GM12878 (cell line): ENCODE measurements around the gene VIL1. TPM values are rescaled to one million over a fixed set of nuclear protein-coding genes. Genes with fewer than 3 reads are reported as not detected.
A peak's percentile ranks its signal among the peaks of the same experiment; 100 is the strongest.

Source experiments
- ATAC-seq: fragments of 200-7000 bp; cut with Tn5 transposase; 3 replicates; pipeline ENCODE4 v1.9.1; 2020; ENCODE audit warnings: mild to moderate bottlenecking, moderate library complexity
- BruUV-seq: library from RNA; stranded (reverse); fragments of 400-500 nt; replicated peaks from 2 replicates; lab custom pipeline; 2021; lab: Mats Ljungman, UMichigan
- CTCF ChIA-PET: fragments of 300-600 bp; sonication (Branson Sonifier 250); formaldehyde crosslinking; extraction: SDS; loops from one replicate; lab custom pipeline; 2021; ENCODE audit warnings: inconsistent platforms; lab: Yijun Ruan, JAX
- POLR2A ChIA-PET: fragments of 350-600 bp; formaldehyde crosslinking; extraction: SDS; loops from one replicate; lab custom pipeline; 2021; ENCODE audit warnings: inconsistent platforms; lab: Charles Lee
- RAD21 ChIA-PET: fragments of 300-600 bp; sonication (Branson Sonifier 250); formaldehyde crosslinking; loops from one replicate; lab custom pipeline; 2023; ENCODE audit warnings: antibody characterized with exemption; ENCODE audit not compliant: unreplicated experiment; lab: Charles Lee
- SMC1A ChIA-PET: fragments of 300-600 bp; sonication (Branson Sonifier 250); formaldehyde crosslinking; loops from one replicate; lab custom pipeline; 2023; ENCODE audit not compliant: unreplicated experiment, uncharacterized antibody; lab: Charles Lee
- DNase-seq: peaks from one replicate; pipeline ENCODE4 v3.0.0-alpha.2; 2011; ENCODE audit warnings: low read depth, low spot score
- FAIRE-seq: peaks from 3 replicates; lab custom pipeline; 2011; peaks lifted over from hg19 to GRCh38; lab: Jason Lieb, UNC
- H2AFZ ChIP-seq: 2 replicates; pipeline ENCODE4 v1.6.0; 2011; ENCODE audit warnings: low read depth, low read length, control low read depth; ENCODE audit not compliant: control insufficient read depth
- H3K27ac ChIP-seq: 2 replicates; pipeline ENCODE4 v1.5.1; 2011; ENCODE audit warnings: control low read depth; ENCODE audit not compliant: control insufficient read depth, insufficient read depth
- H3K27me3 ChIP-seq, 2 experiments: replicated peaks in 1 of 2; 2 replicates each; pipeline versions ENCODE4 v1.6.0 to v1.6.1; 2011; ENCODE audit warnings: low read length in 1 of 2; ENCODE audit not compliant: control insufficient read depth in 2 of 2, insufficient read depth in 2 of 2
- H3K36me3 ChIP-seq, 2 experiments: 2 replicates each; pipeline ENCODE4 v1.5.1; 2011; ENCODE audit warnings: low read length in 1 of 2; ENCODE audit not compliant: control insufficient read depth in 2 of 2, insufficient read depth in 2 of 2
- H3K4me1 ChIP-seq: 2 replicates; pipeline ENCODE4 v1.6.1; 2011; ENCODE audit warnings: mild to moderate bottlenecking, low read length, moderate library complexity, mixed read lengths; ENCODE audit not compliant: control insufficient read depth, insufficient read depth
- H3K4me2 ChIP-seq: 2 replicates; pipeline ENCODE4 v1.6.0; 2011; ENCODE audit warnings: control low read depth; ENCODE audit not compliant: control insufficient read depth, insufficient read depth
- H3K4me3 ChIP-seq: fragments of 200-600 bp; sonication (generic); 2 replicates; pipeline ENCODE4 v1.5.1; 2016
- H3K79me2 ChIP-seq: 2 replicates; pipeline ENCODE4 v1.6.0; 2011; ENCODE audit warnings: low read length; ENCODE audit not compliant: control insufficient read depth, insufficient read depth
- H3K9ac ChIP-seq: 2 replicates; pipeline ENCODE4 v1.8.0; 2011; ENCODE audit warnings: low read length, control low read depth, mixed read lengths; ENCODE audit not compliant: control insufficient read depth, insufficient read depth
- H3K9me3 ChIP-seq: replicated peaks from 3 replicates; pipeline ENCODE4 v1.5.1; 2011; ENCODE audit warnings: mild to moderate bottlenecking, low read length; ENCODE audit not compliant: control insufficient read depth, insufficient read depth
- H4K20me1 ChIP-seq: 2 replicates; pipeline ENCODE4 v1.6.0; 2011; ENCODE audit not compliant: control insufficient read depth, insufficient read depth
- MLLT1 ChIP-seq: fragments of 450-650 bp; IDR thresholded peaks from 2 replicates; pipeline ENCODE4 v1.6.1; 2016; ENCODE audit warnings: mild to moderate bottlenecking
- RAD21 ChIP-seq: IDR thresholded peaks from 2 replicates; pipeline ENCODE4 v1.6.1; 2011; ENCODE audit warnings: mild to moderate bottlenecking, low read depth, low read length, moderate library complexity; ENCODE audit not compliant: insufficient read depth
- RBBP5 ChIP-seq: fragments of 200-600 bp; sonication (generic); conservative IDR thresholded peaks from 2 replicates; pipeline ENCODE4 v1.6.1; 2016
- ZNF207 ChIP-seq: fragments of 450-650 bp; IDR thresholded peaks from 2 replicates; pipeline ENCODE4 v1.6.1; 2014; ENCODE audit warnings: antibody characterized with exemption, mild to moderate bottlenecking, borderline replicate concordance
- WGBS: methylation state at CpG from one replicate; pipeline ENCODE4 v1.1.6; 2016; ENCODE audit warnings: low lambda C conversion rate; ENCODE audit not compliant: insufficient replicate concordance, insufficient coverage; ENCODE audit errors: missing lambda C conversion rate; 5-methylcytosine and 5-hydroxymethylcytosine counted together
- in situ Hi-C: fragments of 300-500 bp; cut with MboI; formaldehyde crosslinking; loops from 9 replicates; pipeline ENCODE4 v1.14.3; 2018; ENCODE audit warnings: mixed read lengths
- intact Hi-C: fragments of 100-400 bp; cut with micrococcal nuclease; formaldehyde crosslinking; loops from one replicate; pipeline ENCODE4 v1.14.2; 2022; ENCODE audit not compliant: unreplicated experiment
- polyA plus RNA-seq, 11 experiments: library from polyadenylated mRNA; depleted of rRNA in 4 of 11; unstranded in 6 of 11; stranded (reverse) in 5 of 11; fragments of >200 nt; fragmentation: Nextera tagmentation in 4 of 11; fragmentation: Illumina TruSeq in 1 of 11; extraction: Ambion mirVana in 4 of 11; extraction: Trizol in 1 of 11; gene quantifications; 1 replicate in 1 of 11; 2 replicates in 10 of 11; pipeline versions ENCODE4 v1.2.1 to v1.2.3, GENCODE V29; 2011 to 2016; ENCODE audit warnings: inconsistent platforms in 2 of 11, missing spikeins in 2 of 11, low read depth in 1 of 11
- total RNA-seq, 4 experiments: library from RNA; depleted of rRNA in 3 of 4; stranded (reverse); fragments of >200 nt in 3 of 4; fragmentation: Illumina TruSeq in 1 of 4; extraction: Trizol in 1 of 4; gene quantifications; 2 replicates each; pipeline versions ENCODE4 v1.2.1 to v1.2.3, GENCODE V29; 2013 to 2021
- TF ChIP-seq, protein P1 (sequence below): IDR thresholded peaks from 2 replicates; pipeline ENCODE4 v1.6.1; 2012; ENCODE audit warnings: improper control_type of control experiment, low read depth, low read length; ENCODE audit not compliant: insufficient replicate concordance

Gene VIL1
- total and polyA plus RNA-seq, 10 of the 15 experiments (the other 5 are each of a cell fraction or from before 2014, with no cell fraction given), result 0.03 to 1.9 (median 0.33) TPM

GRCh38 chr2:218395090-218395444 lies 23.9 kb upstream of the VIL1 start (continued):
- TF ChIP-seq, protein P1, sequence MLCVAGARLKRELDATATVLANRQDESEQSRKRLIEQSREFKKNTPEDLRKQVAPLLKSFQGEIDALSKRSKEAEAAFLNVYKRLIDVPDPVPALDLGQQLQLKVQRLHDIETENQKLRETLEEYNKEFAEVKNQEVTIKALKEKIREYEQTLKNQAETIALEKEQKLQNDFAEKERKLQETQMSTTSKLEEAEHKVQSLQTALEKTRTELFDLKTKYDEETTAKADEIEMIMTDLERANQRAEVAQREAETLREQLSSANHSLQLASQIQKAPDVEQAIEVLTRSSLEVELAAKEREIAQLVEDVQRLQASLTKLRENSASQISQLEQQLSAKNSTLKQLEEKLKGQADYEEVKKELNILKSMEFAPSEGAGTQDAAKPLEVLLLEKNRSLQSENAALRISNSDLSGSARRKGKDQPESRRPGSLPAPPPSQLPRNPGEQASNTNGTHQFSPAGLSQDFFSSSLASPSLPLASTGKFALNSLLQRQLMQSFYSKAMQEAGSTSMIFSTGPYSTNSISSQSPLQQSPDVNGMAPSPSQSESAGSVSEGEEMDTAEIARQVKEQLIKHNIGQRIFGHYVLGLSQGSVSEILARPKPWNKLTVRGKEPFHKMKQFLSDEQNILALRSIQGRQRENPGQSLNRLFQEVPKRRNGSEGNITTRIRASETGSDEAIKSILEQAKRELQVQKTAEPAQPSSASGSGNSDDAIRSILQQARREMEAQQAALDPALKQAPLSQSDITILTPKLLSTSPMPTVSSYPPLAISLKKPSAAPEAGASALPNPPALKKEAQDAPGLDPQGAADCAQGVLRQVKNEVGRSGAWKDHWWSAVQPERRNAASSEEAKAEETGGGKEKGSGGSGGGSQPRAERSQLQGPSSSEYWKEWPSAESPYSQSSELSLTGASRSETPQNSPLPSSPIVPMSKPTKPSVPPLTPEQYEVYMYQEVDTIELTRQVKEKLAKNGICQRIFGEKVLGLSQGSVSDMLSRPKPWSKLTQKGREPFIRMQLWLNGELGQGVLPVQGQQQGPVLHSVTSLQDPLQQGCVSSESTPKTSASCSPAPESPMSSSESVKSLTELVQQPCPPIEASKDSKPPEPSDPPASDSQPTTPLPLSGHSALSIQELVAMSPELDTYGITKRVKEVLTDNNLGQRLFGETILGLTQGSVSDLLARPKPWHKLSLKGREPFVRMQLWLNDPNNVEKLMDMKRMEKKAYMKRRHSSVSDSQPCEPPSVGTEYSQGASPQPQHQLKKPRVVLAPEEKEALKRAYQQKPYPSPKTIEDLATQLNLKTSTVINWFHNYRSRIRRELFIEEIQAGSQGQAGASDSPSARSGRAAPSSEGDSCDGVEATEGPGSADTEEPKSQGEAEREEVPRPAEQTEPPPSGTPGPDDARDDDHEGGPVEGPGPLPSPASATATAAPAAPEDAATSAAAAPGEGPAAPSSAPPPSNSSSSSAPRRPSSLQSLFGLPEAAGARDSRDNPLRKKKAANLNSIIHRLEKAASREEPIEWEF, result no peak
- TF ChIP-seq RBBP5 (no peak), RAD21 (no peak)
- TF ChIP-seq, all 136 proteins: peak for 0

- ChIA-PET POLR2A (interaction anchor here (1.7 to 2.8 kb wide), 3 partner anchors 9 to 105 kb away, joined by 8 to 19 read pairs (median 19); no protein-coding TSS in a partner anchor), CTCF (interaction anchor here (0.6 to 4.9 kb wide), 10 partner anchors 40 to 315 kb away, joined by 3 to 34 read pairs (median 6); partner anchors contain the start of gene TMBIM1), SMC1A (interaction anchor here (1.0 to 1.2 kb wide), 2 partner anchors 39 to 94 kb away, joined by 3 read pairs; partner anchors contain the start of gene CATIP), RAD21 (interaction anchor here (1.0 to 2.5 kb wide), 6 partner anchors 11 to 124 kb away, joined by 3 to 14 read pairs (median 4); partner anchors contain the start of gene SLC11A1)
- Histone ChIP-seq H3K4me3 (peak overlapping the region; percentile 51; the same call in 1 of the 2 replicates), H3K79me2 (peaks cover 32% of the 10 kb centered on the region), H3K27ac (peak overlapping the region; percentile 96), H3K27me3 (no peaks in the 10 kb centered on the region), H2AFZ (peak overlapping the region; percentile 96), H3K9me3 (no peaks in the 10 kb centered on the region), H3K4me1 (peaks cover 27% of the 10 kb centered on the region), H3K9ac (peak overlapping the region; percentile 64), H3K36me3 (no peaks in the 10 kb centered on the region), H3K4me2 (peak overlapping the region; percentile 93), H4K20me1 (no peaks in the 10 kb centered on the region)
- no peak for FAIRE-seq
- in situ Hi-C loops (loop anchor here (25.0 kb wide), 1 partner anchor 108 kb away; the partner anchor contains the start of gene TMBIM1), intact Hi-C loops (loop anchor here (5.0 kb wide), 3 partner anchors 38 to 262 kb away; partner anchors contain the start of genes ARPC2, BCS1L, CATIP and ZNF142)
- TF ChIP-seq ZNF207 (no peak), MLLT1 (peak; percentile 10; the same call in 1 of the 2 replicates)
- 11% methylated on average over 16 of the region's 16 CpGs for WGBS
- BruUV-seq, result no TSS peak
- DNase-seq, result no peak
- no peak for ATAC-seq
Measured at GRCh38 chr2:218395456-218395825, 23.5 kb upstream of the VIL1 start.
